Mammary epithelial cell (primary cell): ENCODE data around the gene ABCD3.

Source experiments
- CTCF ChIP-seq, 2 donors: IDR thresholded peaks in 1 of 2; conservative IDR thresholded peaks in 1 of 2; 2 replicates each; pipeline ENCODE4 v1.5.1; 2011 to 2012; ENCODE audit warnings: inconsistent platforms in 2 of 2, low read length in 2 of 2, mild to moderate bottlenecking in 2 of 2, control low read depth in 1 of 2, low read depth in 1 of 2; ENCODE audit not compliant: insufficient read depth in 1 of 2; ENCODE audit errors: extremely low read depth in 1 of 2
- EZH2 ChIP-seq: IDR thresholded peaks from 2 replicates; pipeline ENCODE4 v1.6.1; 2012; ENCODE audit warnings: low read length, inconsistent platforms, borderline replicate concordance

- TF ChIP-seq CTCF (conservative IDR thresholded peaks at IDR 0.05 in 1 of 2, IDR thresholded peaks at IDR 0.05 in 1 of 2; ENCODE audit: extremely low read depth in 1 of 2, insufficient read depth in 1 of 2, low read depth in 1 of 2, low read length in 2 of 2) = no peak
- TF ChIP-seq EZH2 = no peak
Measured at GRCh38 chr1:94512816-94513215, 94.6 kb downstream of the ABCD3 start.
